Mucosa of stomach (tissue), 1 donor: ENCODE measurements around the gene HNRNPDL.
A peak's percentile ranks its signal among the peaks of the same experiment; 100 is the strongest.
"Not testable (repeated sequence)": the region's sequence is repeated elsewhere in the genome, so short reads cannot be mapped to it uniquely, and the experiment has no call there.

ENCODE experiments used
- H3K27me3 ChIP-seq: one replicate; pipeline ENCODE4 v1.7.0; 2013; ENCODE audit warnings: mild to moderate bottlenecking, low read length; ENCODE audit not compliant: control insufficient read depth, insufficient read depth
- H3K36me3 ChIP-seq: one replicate; pipeline ENCODE4 v1.7.0; 2013; ENCODE audit warnings: low read length; ENCODE audit not compliant: control insufficient read depth, insufficient read depth
- H3K4me1 ChIP-seq: one replicate; pipeline ENCODE4 v1.7.0; 2013; ENCODE audit warnings: mild to moderate bottlenecking, low read length; ENCODE audit not compliant: control insufficient read depth, insufficient read depth
- H3K4me3 ChIP-seq: one replicate; pipeline ENCODE4 v1.7.0; 2013; ENCODE audit warnings: low read length
- H3K9ac ChIP-seq: one replicate; pipeline ENCODE4 v1.7.0; 2013; ENCODE audit warnings: mild to moderate bottlenecking, low read length, moderate library complexity
- H3K9me3 ChIP-seq: one replicate; pipeline ENCODE4 v1.7.0; 2013; ENCODE audit warnings: mild to moderate bottlenecking, low read length, moderate library complexity; ENCODE audit not compliant: control insufficient read depth
- donor health status: Pancreatic carcinoma.

HNRNPDL gene

DNA sequence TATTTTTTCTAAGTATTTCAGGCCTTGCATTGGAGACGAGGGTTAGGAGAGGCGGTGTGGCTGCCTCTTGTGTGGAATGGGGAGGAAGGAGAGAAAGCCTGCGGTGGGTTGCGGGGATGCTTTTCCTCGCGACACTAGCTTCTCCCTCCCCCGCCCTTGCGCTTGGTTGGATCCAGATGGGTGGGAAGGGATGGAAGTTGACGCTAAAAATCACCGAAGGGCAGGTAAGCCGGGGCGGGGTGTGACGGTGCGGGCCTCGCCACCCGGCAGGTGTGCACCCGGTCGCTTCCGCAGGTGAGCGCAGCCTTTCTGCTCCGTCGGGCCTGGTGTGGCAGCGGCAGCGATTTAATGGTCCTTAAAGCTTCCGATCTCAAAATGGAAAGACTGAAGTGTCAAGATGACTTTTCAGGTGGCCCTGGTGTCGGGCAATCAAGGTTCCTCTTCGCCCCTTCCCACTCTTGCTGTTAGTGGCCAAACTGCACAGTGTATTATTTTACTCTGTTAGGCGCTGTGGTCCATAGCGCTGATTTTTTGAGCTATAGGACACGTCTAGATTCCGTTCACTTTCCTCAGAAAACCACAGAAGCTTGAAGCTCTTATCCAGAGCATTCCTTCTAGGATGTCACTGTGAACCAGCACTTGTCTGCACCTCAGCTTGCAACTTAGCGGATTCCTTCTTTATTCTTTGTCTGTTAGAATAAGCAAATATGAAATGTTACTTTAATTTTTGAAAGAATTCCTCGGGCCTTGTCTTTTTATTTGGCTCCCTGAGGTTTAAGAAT lies 893 bp upstream of the HNRNPDL start:
- Histone ChIP-seq H3K4me3 (peak overlapping the region; percentile 79), H3K9ac (peak overlapping the region; percentile 95), H3K9me3 (no peaks in the 10 kb centered on the region)

DNA sequence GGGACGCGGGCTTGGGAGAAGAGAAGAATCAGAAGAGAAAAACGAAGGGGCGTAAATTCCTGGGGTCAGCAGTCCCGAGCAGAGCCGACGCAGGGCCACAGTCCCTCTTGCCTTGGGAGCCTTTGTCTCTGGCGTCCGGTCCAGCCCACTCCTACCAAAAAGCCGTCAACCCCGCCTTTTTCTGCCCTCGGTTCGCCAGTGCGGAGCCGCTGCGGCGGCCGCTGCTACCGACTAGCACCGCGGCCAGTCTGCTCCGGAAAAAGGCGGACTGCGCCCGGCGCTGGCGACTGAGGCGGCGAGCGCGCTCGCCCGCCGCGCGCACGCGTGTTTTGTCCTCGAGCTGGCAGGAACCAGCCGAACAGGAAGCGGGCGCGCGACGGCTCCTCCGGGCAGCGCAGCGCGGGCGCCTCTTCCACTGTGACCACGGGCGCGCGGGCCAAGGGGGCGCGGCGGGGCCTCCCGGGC lies 502 bp downstream of the HNRNPDL start:
- peaks cover 27% of the 10 kb centered on the region for H3K4me1 ChIP-seq
- peaks cover 14% of the 10 kb centered on the region for H3K36me3 ChIP-seq
- H3K4me3 ChIP-seq, result peak overlapping the region; percentile 79
- H3K27me3 ChIP-seq, result no peaks in the 10 kb centered on the region
- no peaks in the 10 kb centered on the region for H3K9me3 ChIP-seq
- peak overlapping the region; percentile 95 for H3K9ac ChIP-seq

More for the DNA sequence above, 893 bp upstream of the HNRNPDL start:
- Histone ChIP-seq H3K27me3 (no peaks in the 10 kb centered on the region), H3K4me1 (peaks cover 26% of the 10 kb centered on the region), H3K36me3 (peaks cover 6% of the 10 kb centered on the region)

DNA sequence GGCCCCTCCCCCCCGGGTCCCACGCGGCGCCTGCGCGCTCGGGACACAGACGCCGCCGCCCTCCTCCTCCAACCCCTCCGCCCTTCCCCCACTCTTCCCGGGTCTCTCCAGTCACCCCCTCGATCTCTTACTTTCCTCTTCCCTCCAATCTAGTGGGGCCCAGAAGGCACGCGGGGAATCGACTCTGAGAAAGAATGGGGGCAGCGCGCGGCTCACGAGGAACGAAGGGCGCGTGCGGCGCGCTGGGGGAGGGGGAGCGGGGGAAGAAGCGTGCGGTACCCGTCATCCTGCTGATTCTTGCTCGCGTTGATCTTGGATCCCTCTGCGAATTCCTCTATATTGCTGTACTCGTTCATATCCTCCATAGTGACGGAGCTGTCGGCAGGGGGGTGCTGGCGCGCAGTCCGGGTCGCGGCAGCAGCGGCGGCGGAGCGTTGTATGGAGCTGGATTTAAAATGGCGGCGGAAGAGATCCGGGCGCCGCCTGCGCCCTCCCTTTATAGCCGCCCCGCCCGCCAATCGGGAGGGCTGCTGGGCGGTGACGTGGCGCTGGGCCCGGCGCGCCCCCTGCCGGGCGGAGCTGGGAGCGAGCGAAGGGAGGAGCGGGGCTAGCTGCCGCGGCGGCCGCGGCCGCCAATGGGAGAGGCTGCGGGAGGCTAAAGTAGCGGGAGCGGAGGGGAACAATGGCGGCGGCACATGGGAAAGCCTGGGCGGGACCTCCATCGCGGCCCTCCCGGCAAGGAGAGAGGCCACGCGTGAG lies 1.1 kb downstream of the HNRNPDL start:
- H3K9ac ChIP-seq, result peak overlapping the region; percentile 95
- H3K9me3 ChIP-seq, result no peaks in the 10 kb centered on the region
- H3K4me1 ChIP-seq, result peaks cover 31% of the 10 kb centered on the region
- H3K4me3 ChIP-seq, result peak overlapping the region; percentile 79
- no peaks in the 10 kb centered on the region for H3K27me3 ChIP-seq
- peaks cover 18% of the 10 kb centered on the region for H3K36me3 ChIP-seq

DNA sequence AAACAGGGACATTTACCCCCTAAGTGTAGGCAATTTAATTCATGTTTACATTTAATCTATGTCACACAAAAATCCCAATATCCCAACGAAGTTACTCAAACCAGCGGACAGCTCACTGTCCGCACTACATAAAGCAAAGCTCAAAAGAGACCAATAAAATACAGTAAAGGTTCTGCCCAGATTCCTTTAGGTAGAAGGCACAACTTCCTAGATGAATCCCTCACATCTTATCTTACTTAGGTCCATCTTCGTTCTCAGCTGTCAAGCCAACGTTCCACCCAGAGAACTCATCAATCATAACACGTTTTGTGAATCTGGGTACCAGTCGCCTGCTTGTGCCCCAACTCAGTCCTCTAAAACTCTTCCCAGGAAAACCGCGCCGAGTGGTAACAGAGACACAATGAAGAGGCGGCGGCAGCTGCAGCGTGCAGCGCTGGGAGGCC lies 1.7 kb downstream of the HNRNPDL start:
- Histone ChIP-seq H3K4me1 (peaks cover 31% of the 10 kb centered on the region), H3K36me3 (peaks cover 18% of the 10 kb centered on the region), H3K9me3 (no peaks in the 10 kb centered on the region), H3K9ac (peak overlapping the region; percentile 95), H3K27me3 (no peaks in the 10 kb centered on the region), H3K4me3 (peak overlapping the region; percentile 79)

DNA sequence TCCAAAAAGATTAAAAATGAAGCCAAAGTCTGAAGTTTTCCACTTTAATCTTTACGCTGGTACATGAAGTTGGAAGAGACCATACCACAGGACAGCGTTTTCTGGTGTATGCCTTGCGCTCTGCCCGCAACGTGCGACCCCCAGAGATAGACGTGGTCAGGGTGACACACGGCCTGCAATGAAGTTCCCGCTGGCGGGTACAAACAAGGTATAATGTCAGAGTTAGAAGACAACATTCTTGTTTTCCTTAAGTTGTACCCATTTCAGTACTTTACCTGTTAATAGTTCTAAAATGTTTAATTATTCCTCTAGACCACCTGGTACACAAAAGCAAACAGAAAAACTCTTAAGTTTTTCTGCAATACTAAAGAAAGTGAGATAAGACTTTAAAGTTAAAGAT lies 4.8 kb downstream of the HNRNPDL start:
- Histone ChIP-seq H3K36me3 (peaks cover 18% of the 10 kb centered on the region), H3K27me3 (no peaks in the 10 kb centered on the region)

DNA sequence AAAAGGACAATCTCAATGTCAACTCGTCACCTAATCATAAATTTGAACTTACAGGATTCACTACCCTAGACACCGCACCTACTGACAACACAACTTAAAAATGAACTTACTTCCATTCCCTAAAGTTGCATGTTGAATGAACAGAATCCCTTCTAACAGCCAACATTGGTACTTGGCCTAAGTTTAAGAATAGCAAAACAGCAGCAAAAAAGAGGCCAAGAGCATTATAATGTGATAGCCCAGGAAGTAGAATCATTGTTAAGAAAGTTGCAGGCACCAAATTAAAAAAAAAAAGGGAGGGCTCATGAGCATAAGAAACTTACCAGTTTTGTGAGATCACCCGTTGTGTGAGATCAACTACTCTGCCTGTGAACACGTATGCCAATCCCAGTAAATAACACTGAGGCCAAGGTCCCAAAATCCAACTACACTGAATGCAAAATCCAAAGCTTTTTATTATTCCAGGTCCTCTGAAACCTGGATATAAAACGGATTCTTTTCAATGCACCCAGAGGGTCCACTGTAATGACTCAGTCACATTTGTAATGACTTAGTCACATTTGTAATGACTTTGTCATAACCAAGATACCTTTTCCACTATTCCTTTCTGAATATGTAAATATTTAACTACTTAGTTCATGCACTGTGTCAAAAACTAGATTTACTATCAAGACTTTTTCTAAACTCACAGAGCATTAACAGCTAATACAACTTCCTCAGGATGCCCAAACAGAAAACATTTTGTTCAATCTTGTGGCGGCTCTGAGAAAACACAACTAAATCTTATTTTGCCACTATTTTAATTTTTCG lies 6.8 kb downstream of the HNRNPDL start:
- Histone ChIP-seq H3K36me3 (peaks cover 18% of the 10 kb centered on the region), H3K4me1 (peaks cover 23% of the 10 kb centered on the region), H3K4me3 (no peak overlapping the region), H3K9ac (no peak overlapping the region), H3K9me3 (no peaks in the 10 kb centered on the region), H3K27me3 (no peaks in the 10 kb centered on the region)

More for the DNA sequence above, 4.8 kb downstream of the HNRNPDL start:
- peaks cover 23% of the 10 kb centered on the region for H3K4me1 ChIP-seq
- H3K9ac ChIP-seq, result no peak overlapping the region
- no peak overlapping the region for H3K4me3 ChIP-seq
- H3K9me3 ChIP-seq, result no peaks in the 10 kb centered on the region

DNA sequence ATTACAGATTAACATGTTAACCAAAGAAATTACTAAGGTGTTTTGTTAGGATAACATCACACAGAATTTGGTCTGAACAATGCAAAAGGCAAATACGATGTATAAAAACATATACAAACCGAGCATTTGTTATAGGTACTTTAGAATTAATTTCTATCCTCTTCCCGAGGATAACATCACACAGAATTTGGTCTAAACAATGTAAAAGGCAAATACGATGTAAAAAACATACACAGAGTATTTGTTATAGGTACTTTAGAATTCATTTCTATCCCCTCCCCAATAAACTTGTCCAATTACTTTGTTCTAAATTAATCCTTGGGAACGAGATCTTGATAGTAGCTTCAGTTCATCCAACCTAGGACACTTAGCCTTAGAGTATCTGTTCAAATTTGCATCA lies 7.6 kb downstream of the HNRNPDL start:
- H3K9me3 ChIP-seq, result no peaks in the 10 kb centered on the region
- H3K4me3 ChIP-seq, result no peak overlapping the region
- peaks cover 18% of the 10 kb centered on the region for H3K4me1 ChIP-seq
- H3K36me3 ChIP-seq, result peaks cover 18% of the 10 kb centered on the region
- H3K9ac ChIP-seq, result no peak overlapping the region
- no peaks in the 10 kb centered on the region for H3K27me3 ChIP-seq

DNA sequence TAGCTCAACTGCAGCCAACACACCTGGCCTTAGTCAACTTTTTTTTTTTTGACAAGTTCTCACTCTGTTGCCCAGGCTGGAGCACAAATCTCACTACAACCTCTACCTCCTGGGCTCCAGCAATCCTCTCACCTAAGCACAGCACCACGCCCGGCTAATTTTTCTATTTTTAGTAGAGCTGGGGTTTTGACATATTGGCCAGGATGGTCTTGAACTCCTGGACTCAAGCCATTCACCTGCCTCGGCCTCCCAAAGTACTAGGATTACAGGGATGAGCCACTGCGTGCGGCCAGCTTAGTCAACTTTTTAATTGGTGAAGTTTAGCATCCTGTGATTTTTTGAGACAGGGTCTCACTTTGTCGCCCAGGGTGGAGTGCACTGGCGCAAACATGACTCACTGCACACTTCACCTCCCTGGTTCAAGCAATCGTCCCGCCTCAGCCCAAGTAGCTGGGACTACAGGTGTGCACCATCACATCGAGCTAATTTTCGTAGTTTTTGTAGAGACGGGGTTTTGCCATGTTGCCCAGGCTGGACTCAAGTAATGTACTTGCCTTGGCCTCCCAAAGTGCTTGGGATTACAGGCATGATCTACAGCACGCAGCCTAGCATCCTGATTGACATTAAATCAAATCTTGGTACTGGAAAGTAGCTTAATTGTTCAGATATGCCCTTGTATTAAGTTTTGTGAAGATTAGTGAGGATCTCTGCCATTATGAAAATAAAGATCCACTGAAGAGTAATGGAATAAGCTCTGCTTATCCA lies 8.3 kb downstream of the HNRNPDL start:
- Histone ChIP-seq H3K9ac (no peak overlapping the region), H3K9me3 (no peaks in the 10 kb centered on the region), H3K36me3 (peaks cover 18% of the 10 kb centered on the region)

DNA sequence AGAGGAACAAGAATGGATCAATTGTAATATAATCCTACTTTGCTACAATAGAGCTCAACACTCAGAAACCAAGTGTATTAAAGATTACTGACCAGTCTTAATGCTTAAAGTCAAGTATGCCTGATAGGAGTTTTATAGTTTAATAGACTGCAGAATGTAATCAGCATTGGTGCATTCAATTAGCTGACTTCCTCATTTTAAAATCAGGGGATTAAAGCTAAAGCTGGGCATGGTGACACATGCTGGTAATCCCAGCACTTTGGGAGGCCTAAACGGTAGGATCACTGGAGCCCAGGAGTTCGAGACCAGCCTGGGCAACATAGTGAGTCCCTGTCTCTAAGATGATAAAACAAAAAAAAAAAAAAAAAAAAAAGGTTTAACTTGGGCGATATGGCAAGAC lies 10.8 kb downstream of the HNRNPDL start:
- H3K27me3 ChIP-seq, result peaks cover 5% of the 10 kb centered on the region
- H3K4me1 ChIP-seq, result peaks cover 4% of the 10 kb centered on the region
- no peaks in the 10 kb centered on the region for H3K9me3 ChIP-seq
- peaks cover under 1% of the 10 kb centered on the region for H3K36me3 ChIP-seq
- no peak overlapping the region for H3K9ac ChIP-seq
- H3K4me3 ChIP-seq, result no peak overlapping the region

More for the DNA sequence above, 8.3 kb downstream of the HNRNPDL start:
- Histone ChIP-seq H3K4me1 (peaks cover 13% of the 10 kb centered on the region), H3K4me3 (no peak overlapping the region), H3K27me3 (no peaks in the 10 kb centered on the region)

DNA sequence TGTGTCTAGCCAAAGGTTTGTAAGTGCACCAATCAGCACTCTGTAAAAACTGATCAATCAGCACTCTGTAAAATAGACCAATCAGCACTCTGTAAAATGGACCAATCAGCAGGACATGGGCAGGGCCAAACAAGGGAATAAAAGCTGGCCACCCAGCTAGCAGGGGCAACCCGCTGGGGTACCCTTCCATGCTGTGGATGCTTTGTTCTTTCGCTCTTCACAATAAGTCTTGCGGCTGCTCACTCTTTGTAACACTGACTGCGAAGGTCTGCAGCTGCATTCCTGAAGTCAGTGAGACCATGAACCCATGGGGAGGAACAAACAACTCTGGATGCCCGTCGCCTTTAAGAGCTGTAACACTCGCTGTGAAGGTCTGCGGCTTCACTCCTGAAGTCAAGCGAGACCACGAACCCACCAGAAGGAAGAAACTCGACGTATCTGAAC lies 14.3 kb downstream of the HNRNPDL start:
- no peak overlapping the region for H3K4me3 ChIP-seq
- no peaks in the 10 kb centered on the region for H3K4me1 ChIP-seq
- H3K9ac ChIP-seq, result no peak overlapping the region
- H3K9me3 ChIP-seq, result no peaks in the 10 kb centered on the region
- H3K27me3 ChIP-seq, result peaks cover 5% of the 10 kb centered on the region
- H3K36me3 ChIP-seq, result no peaks in the 10 kb centered on the region

DNA sequence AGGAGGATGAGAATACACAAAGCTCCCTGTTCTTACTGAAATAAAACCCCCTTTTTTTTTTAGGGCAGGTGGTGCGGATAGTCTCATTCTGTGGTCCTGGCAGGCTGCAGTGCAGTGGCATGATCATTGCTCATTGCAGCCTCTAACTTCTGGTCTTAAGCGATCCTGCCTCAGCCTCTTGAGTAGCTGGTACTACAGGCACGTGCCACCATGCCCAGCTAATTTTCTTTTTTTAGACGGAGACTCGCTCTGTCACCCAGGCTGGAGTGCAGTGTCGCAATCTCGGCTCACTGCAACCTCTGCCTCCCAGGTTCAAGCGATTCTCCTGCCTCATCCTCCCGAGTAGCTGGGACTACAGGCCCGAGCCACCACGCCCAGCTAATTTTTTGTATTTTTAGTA lies 15.2 kb downstream of the HNRNPDL start:
- H3K4me1 ChIP-seq, H3K36me3 ChIP-seq, H3K27me3 ChIP-seq, H3K4me3 ChIP-seq, H3K9me3 ChIP-seq, H3K9ac ChIP-seq: not testable (repeated sequence)
